ENCODE measurements around the gene SLC19A1. TPM values are rescaled to one million over a fixed set of nuclear protein-coding genes. Genes with fewer than 3 reads are reported as not detected.
"Not testable (repeated sequence)": the region's sequence is repeated elsewhere in the genome, so short reads cannot be mapped to it uniquely, and the experiment has no call there.

SLC19A1 gene
- polyA plus RNA-seq, 1 experiment, result 8.1 TPM

GRCh38 chr21:45532826-45533360 lies 9.3 kb downstream of the SLC19A1 start:
- Histone ChIP-seq H3K4me3 (ENCODE audit: low read depth, low read length) (no peak overlapping the region), H3K36me3 (ENCODE audit: control insufficient read depth, insufficient read depth, low read length) (peaks cover 3% of the 10 kb centered on the region), H3K27me3 (ENCODE audit: control insufficient read depth, insufficient read depth, low read length) (no peaks in the 10 kb centered on the region)
- TF ChIP-seq CTCF (IDR thresholded peaks at IDR 0.05; ENCODE audit: insufficient read depth, low read depth, low read length), result no peak
- no peak for DNase-seq (ENCODE audit: low read depth)
- CTCF ChIA-PET, result interaction anchor here (1.0 kb wide), 1 partner anchor 64 kb away, joined by 3 read pairs; no protein-coding TSS in a partner anchor
- POLR2A ChIA-PET, result no interaction called here

GRCh38 chr21:45531393-45532215 lies 10.6 kb downstream of the SLC19A1 start:
- H3K4me3 ChIP-seq (ENCODE audit: low read depth, low read length), result no peak overlapping the region
- CTCF ChIA-PET, result interaction anchor here (0.9 kb wide), 1 partner anchor 10 kb away, joined by 3 read pairs; no protein-coding TSS in a partner anchor
- H3K36me3 ChIP-seq (ENCODE audit: control insufficient read depth, insufficient read depth, low read length), result peaks cover 3% of the 10 kb centered on the region
- no peak for DNase-seq (ENCODE audit: low read depth)
- no peaks in the 10 kb centered on the region for H3K27me3 ChIP-seq (ENCODE audit: control insufficient read depth, insufficient read depth, low read length)
- TF ChIP-seq CTCF (IDR thresholded peaks at IDR 0.05; ENCODE audit: insufficient read depth, low read depth, low read length), result no peak
- POLR2A ChIA-PET, result no interaction called here

- H3K36me3 ChIP-seq (ENCODE audit: control insufficient read depth, insufficient read depth, low read length); DNase-seq (ENCODE audit: low read depth); H3K4me3 ChIP-seq (ENCODE audit: low read depth, low read length); H3K27me3 ChIP-seq (ENCODE audit: control insufficient read depth, insufficient read depth, low read length); POLR2A ChIA-PET: not testable (repeated sequence)
- CTCF ChIA-PET, result interaction anchor here (0.9 kb wide), 1 partner anchor 10 kb away, joined by 3 read pairs; no protein-coding TSS in a partner anchor
These were observed 11.2 kb downstream of the SLC19A1 start for GRCh38 chr21:45531114-45531392.

GRCh38 chr21:45530423-45531113 lies 11.7 kb downstream of the SLC19A1 start:
- peaks cover 3% of the 10 kb centered on the region for H3K36me3 ChIP-seq (ENCODE audit: control insufficient read depth, insufficient read depth, low read length)
- ChIA-PET CTCF (interaction anchor here (0.9 kb wide), 1 partner anchor 11 kb away, joined by 3 read pairs; no protein-coding TSS in a partner anchor), POLR2A (no interaction called here)
- H3K27me3 ChIP-seq (ENCODE audit: control insufficient read depth, insufficient read depth, low read length), result no peaks in the 10 kb centered on the region
- no peak for DNase-seq (ENCODE audit: low read depth)
- no peak for TF ChIP-seq CTCF (IDR thresholded peaks at IDR 0.05; ENCODE audit: insufficient read depth, low read depth, low read length)
- no peak overlapping the region for H3K4me3 ChIP-seq (ENCODE audit: low read depth, low read length)

- peaks cover 6% of the 10 kb centered on the region for H3K36me3 ChIP-seq (ENCODE audit: control insufficient read depth, insufficient read depth, low read length)
- ChIA-PET CTCF (no interaction called here), POLR2A (no interaction called here)
- no peak for TF ChIP-seq CTCF (IDR thresholded peaks at IDR 0.05; ENCODE audit: insufficient read depth, low read depth, low read length)
- no peaks in the 10 kb centered on the region for H3K27me3 ChIP-seq (ENCODE audit: control insufficient read depth, insufficient read depth, low read length)
- no peak for DNase-seq (ENCODE audit: low read depth)
- H3K4me3 ChIP-seq (ENCODE audit: low read depth, low read length), result no peak overlapping the region
These were observed 12.3 kb downstream of the SLC19A1 start for GRCh38 chr21:45529785-45530422.

Measured in BJ (cell line).